OCI-LY3 (cell line): ENCODE results near the gene YWHAG.

ENCODE experiments used
- H2AFZ ChIP-seq: fragments of 200-600, 300-600 bp; shearing (Covaris generic); 2 replicates; pipeline ENCODE4 v1.6.0; 2014; ENCODE audit warnings: antibody characterized with exemption, low read depth, low read length
- H3K27ac ChIP-seq: fragments of 200-600, 300-600 bp; sonication (generic); 2 replicates; pipeline ENCODE4 v1.5.1; 2014; ENCODE audit warnings: mild to moderate bottlenecking, low read length, moderate library complexity, mixed read lengths
- H3K27me3 ChIP-seq: fragments of 200-600, 300-600 bp; sonication (generic); 2 replicates; pipeline ENCODE4 v1.6.1; 2014; ENCODE audit warnings: low read depth, low read length, mixed read lengths
- H3K36me3 ChIP-seq: fragments of 200-600, 300-600 bp; sonication (generic); replicated peaks from 2 replicates; pipeline ENCODE3; 2014; ENCODE audit warnings: low read depth, low read length, mixed read lengths
- H3K4me1 ChIP-seq: fragments of 300-600, 200-600 bp; sonication (generic); 2 replicates; pipeline ENCODE4 v1.6.1; 2014; ENCODE audit warnings: low read length, mixed read lengths
- H3K4me2 ChIP-seq: fragments of 200-600, 300-600 bp; sonication (generic); 2 replicates; pipeline ENCODE4 v1.6.1; 2014; ENCODE audit warnings: low read length, mixed read lengths
- H3K4me3 ChIP-seq: fragments of 300-600, 200-600 bp; sonication (generic); 2 replicates; pipeline ENCODE4 v1.5.1; 2014; ENCODE audit warnings: antibody characterized with exemption, mild to moderate bottlenecking, low read length, moderate library complexity
- H3K79me2 ChIP-seq: fragments of 300-600, 200-600 bp; shearing (Covaris generic); 2 replicates; pipeline ENCODE4 v1.6.1; 2014; ENCODE audit warnings: mild to moderate bottlenecking, low read length, mixed read lengths
- H3K9ac ChIP-seq: fragments of 300-600, 200-600 bp; shearing (Covaris generic); 2 replicates; pipeline ENCODE4 v1.6.0; 2014; ENCODE audit warnings: mild to moderate bottlenecking, low read length, moderate library complexity
- H3K9me3 ChIP-seq: fragments of 200-600, 300-600 bp; shearing (Covaris generic); 2 replicates; pipeline ENCODE4 v1.6.1; 2014; ENCODE audit warnings: low read length, mixed read lengths; ENCODE audit not compliant: insufficient read depth
- H4K20me1 ChIP-seq: fragments of 200-600, 300-600 bp; sonication (generic); 2 replicates; pipeline ENCODE4 v1.6.1; 2016; ENCODE audit warnings: low read length, mixed read lengths; ENCODE audit not compliant: insufficient read depth
- CTCF ChIP-seq: fragments of 200-600, 300-600 bp; sonication (generic); IDR thresholded peaks from 2 replicates; pipeline ENCODE4 v1.5.1; 2014; ENCODE audit warnings: antibody characterized with exemption, low read length, low read depth
- EZH2phosphoT487 ChIP-seq: fragments of 200-600 bp; shearing (Covaris generic); IDR thresholded peaks from 2 replicates; pipeline ENCODE4 v1.6.1; 2018; ENCODE audit warnings: antibody characterized with exemption, mixed run types, low read depth

YWHAG gene

DNA sequence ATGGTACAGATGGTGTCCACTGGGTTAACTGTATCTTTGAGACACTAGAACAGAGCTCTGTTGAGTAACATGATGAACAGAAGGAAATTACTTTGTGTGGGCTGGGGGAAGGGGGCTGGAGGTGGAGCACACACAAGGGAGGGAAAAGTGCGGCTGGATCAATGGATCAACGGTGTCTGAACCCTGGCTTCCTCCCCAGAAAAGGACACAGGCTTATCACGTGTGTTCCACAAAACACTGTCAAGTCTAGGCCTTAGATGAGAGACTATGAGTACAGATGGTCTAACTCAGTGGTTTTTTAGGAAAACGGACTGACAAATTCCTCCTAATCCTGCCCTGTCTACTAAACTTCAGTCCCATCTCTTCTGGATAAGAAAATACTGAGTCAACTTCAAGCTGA lies 28.5 kb downstream of the YWHAG start:
- Histone ChIP-seq H3K4me1 (peaks cover 5% of the 10 kb centered on the region; the same call in 1 of the 2 replicates), H3K36me3 (peaks cover 63% of the 10 kb centered on the region), H3K27ac (no peak overlapping the region), H3K9ac (no peak overlapping the region), H4K20me1 (peaks cover 91% of the 10 kb centered on the region), H2AFZ (no peak overlapping the region), H3K4me2 (no peak overlapping the region), H3K4me3 (no peak overlapping the region), H3K27me3 (no peaks in the 10 kb centered on the region), H3K79me2 (peaks cover 100% of the 10 kb centered on the region), H3K9me3 (no peaks in the 10 kb centered on the region)
- no peak for TF ChIP-seq EZH2phosphoT487
- TF ChIP-seq CTCF: no peak

DNA sequence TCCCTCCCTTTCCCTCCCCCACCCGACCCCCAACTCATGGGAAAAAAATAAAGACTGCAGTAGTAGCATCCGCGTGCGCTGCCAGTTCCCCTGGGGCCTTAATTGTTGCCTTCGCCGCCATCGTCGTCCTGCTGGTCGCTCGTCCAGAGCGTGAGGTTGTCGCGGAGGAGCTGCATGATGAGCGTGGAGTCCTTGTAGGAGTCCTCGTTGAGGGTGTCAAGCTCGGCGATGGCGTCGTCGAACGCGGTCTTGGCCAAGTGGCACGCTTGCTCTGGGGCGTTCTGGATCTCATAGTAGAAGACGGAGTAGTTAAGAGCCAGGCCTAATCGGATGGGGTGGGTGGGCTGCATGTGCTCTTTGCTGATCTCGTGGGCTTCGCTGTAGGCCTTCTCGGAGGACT lies 29.3 kb downstream of the YWHAG start:
- no peak overlapping the region for H3K4me3 ChIP-seq
- peaks cover 91% of the 10 kb centered on the region for H4K20me1 ChIP-seq
- no peaks in the 10 kb centered on the region for H3K27me3 ChIP-seq

GRCh38 chr7:76328389-76328788 lies 30.4 kb downstream of the YWHAG start:
- Histone ChIP-seq H3K4me1 (peaks cover 5% of the 10 kb centered on the region; the same call in 1 of the 2 replicates), H3K4me3 (no peak overlapping the region), H3K27me3 (no peaks in the 10 kb centered on the region), H3K36me3 (peaks cover 59% of the 10 kb centered on the region), H3K4me2 (no peak overlapping the region), H2AFZ (no peak overlapping the region), H3K79me2 (peaks cover 91% of the 10 kb centered on the region), H3K9me3 (no peaks in the 10 kb centered on the region), H3K9ac (no peak overlapping the region), H3K27ac (no peak overlapping the region), H4K20me1 (peaks cover 89% of the 10 kb centered on the region)
- TF ChIP-seq EZH2phosphoT487 (no peak), CTCF (no peak)

More for the DNA sequence above, 29.3 kb downstream of the YWHAG start:
- H3K36me3 ChIP-seq: peaks cover 65% of the 10 kb centered on the region
- TF ChIP-seq CTCF (no peak), EZH2phosphoT487 (no peak)
- no peak overlapping the region for H3K9ac ChIP-seq
- peaks cover 5% of the 10 kb centered on the region; the same call in 1 of the 2 replicates for H3K4me1 ChIP-seq
- H3K79me2 ChIP-seq: peaks cover 100% of the 10 kb centered on the region
- H2AFZ ChIP-seq: no peak overlapping the region
- H3K9me3 ChIP-seq: no peaks in the 10 kb centered on the region
- no peak overlapping the region for H3K4me2 ChIP-seq
- no peak overlapping the region for H3K27ac ChIP-seq

GRCh38 chr7:76327610-76328009 lies 31.2 kb downstream of the YWHAG start:
- peaks cover 56% of the 10 kb centered on the region for H3K36me3 ChIP-seq

More at GRCh38 chr7:76327610-76328009, 31.2 kb downstream of the YWHAG start:
- TF ChIP-seq EZH2phosphoT487: no peak
- no peak for TF ChIP-seq CTCF
- Histone ChIP-seq H3K9me3 (no peaks in the 10 kb centered on the region), H3K4me2 (no peak overlapping the region), H3K4me3 (no peak overlapping the region), H3K4me1 (peaks cover 5% of the 10 kb centered on the region; the same call in 1 of the 2 replicates), H2AFZ (no peak overlapping the region), H4K20me1 (peaks cover 87% of the 10 kb centered on the region), H3K27ac (no peak overlapping the region), H3K9ac (no peak overlapping the region), H3K27me3 (no peaks in the 10 kb centered on the region), H3K79me2 (peaks cover 89% of the 10 kb centered on the region)
